NK-92 (cell line): ENCODE measurements around the gene CDNF.
"Not testable (repeated sequence)": the region's sequence is repeated elsewhere in the genome, so short reads cannot be mapped to it uniquely, and the experiment has no call there.

Experiments used
- DNase-seq: peaks from one replicate; lab custom pipeline; 2025; ENCODE audit not compliant: unreplicated experiment; lab: John Stamatoyannopoulos, UW

Gene CDNF

GRCh38 chr10:14839305-14839695, 1.5 kb upstream of the CDNF start:
- DNase-seq, result no peak

- DNase-seq, result no peak
These were observed 906 bp upstream of the CDNF start for GRCh38 chr10:14838582-14839304.

GRCh38 chr10:14837003-14837756, 657 bp downstream of the CDNF start:
- no peak for DNase-seq

GRCh38 chr10:14836208-14836607, 1.6 kb downstream of the CDNF start:
- DNase-seq, result no peak

- DNase-seq, result no peak
These were observed 4.7 kb downstream of the CDNF start for GRCh38 chr10:14833106-14833505.

- no peak for DNase-seq
These were observed 11.6 kb downstream of the CDNF start for GRCh38 chr10:14826076-14826829.

GRCh38 chr10:14823966-14824365, 13.9 kb downstream of the CDNF start:
- DNase-seq, result no peak

- no peak for DNase-seq
These were observed 14.7 kb downstream of the CDNF start for GRCh38 chr10:14822879-14823755.

GRCh38 chr10:14821635-14822375, 16.0 kb downstream of the CDNF start:
- no peak for DNase-seq

GRCh38 chr10:14820775-14821154, 17.1 kb downstream of the CDNF start:
- DNase-seq, result no peak

GRCh38 chr10:14820010-14820774, 17.6 kb downstream of the CDNF start:
- no peak for DNase-seq

- not testable (repeated sequence) for DNase-seq
These were observed 21.1 kb downstream of the CDNF start for GRCh38 chr10:14816717-14817116.

GRCh38 chr10:14815681-14816080, 22.2 kb downstream of the CDNF start:
- DNase-seq, result no peak

GRCh38 chr10:14812271-14812670, 25.6 kb downstream of the CDNF start:
- DNase-seq, result no peak

- no peak for DNase-seq
These were observed 26.6 kb downstream of the CDNF start for GRCh38 chr10:14810969-14811953.

GRCh38 chr10:14806318-14806717, 31.5 kb downstream of the CDNF start:
- no peak for DNase-seq

- no peak for DNase-seq
These were observed 34.0 kb downstream of the CDNF start for GRCh38 chr10:14803827-14804226.

- no peak for DNase-seq
These were observed 36.1 kb downstream of the CDNF start for GRCh38 chr10:14801723-14802122.
